ENCODE measurements around the gene HMGA1. TPM values are rescaled to one million over a fixed set of nuclear protein-coding genes. Genes with fewer than 3 reads are reported as not detected.
A peak's percentile ranks its signal among the peaks of the same experiment; 100 is the strongest.

The HMGA1 gene
- total and polyA plus RNA-seq, 2 of the 13 experiments (the other 11 are each of a cell fraction or from before 2014, with no cell fraction given), result 117 to 145 TPM

GRCh38 chr6:34248727-34249468 is 12.2 kb downstream of the HMGA1 start, which contains the start of gene SMIM29 (continued):
- TF ChIP-seq KMT2B (CRISPR knock-in tag; IDR thresholded peaks at IDR 0.05) (peak; percentile 30; the same call in 1 of the 2 replicates), ZNF430 (CRISPR knock-in tag; IDR thresholded peaks at IDR 0.05) (peak; percentile 94; the same call in 1 of the 2 replicates), TRAFD1 (CRISPR knock-in tag; IDR thresholded peaks at IDR 0.05; ENCODE audit: borderline replicate concordance) (no peak), ZBTB34 (CRISPR knock-in tag; IDR thresholded peaks at IDR 0.05) (no peak), THAP8 (CRISPR knock-in tag; IDR thresholded peaks at IDR 0.05; ENCODE audit: borderline replicate concordance) (peak; percentile 97), ZNF660 (CRISPR knock-in tag; IDR thresholded peaks at IDR 0.05; ENCODE audit: borderline replicate concordance, low read depth) (no peak), HHEX (CRISPR knock-in tag; IDR thresholded peaks at IDR 0.05) (no peak), ZNF343 (CRISPR knock-in tag; IDR thresholded peaks at IDR 0.05) (no peak; the same call in none of the 2 replicates), NFYB (CRISPR knock-in tag; IDR thresholded peaks at IDR 0.05) (peak; percentile 77), KAT2B (IDR thresholded peaks at IDR 0.05; ENCODE audit: borderline replicate concordance, low read depth, low read length) (no peak), TBL1XR1 (IDR thresholded peaks at IDR 0.05; ENCODE audit: borderline replicate concordance, low read length, partially characterized antibody) (peak; percentile 21), ZNF326 (CRISPR knock-in tag; IDR thresholded peaks at IDR 0.05; ENCODE audit: borderline replicate concordance) (no peak), SAP130 (CRISPR knock-in tag; IDR thresholded peaks at IDR 0.05; ENCODE audit: low read depth) (peak; percentile 96), EZH2 (conservative IDR thresholded peaks at IDR 0.05; ENCODE audit: low read depth, low read length) (no peak), ZNF878 (CRISPR knock-in tag; IDR thresholded peaks at IDR 0.05) (no peak; the same call in 1 of the 2 replicates), ISL2 (CRISPR knock-in tag; IDR thresholded peaks at IDR 0.05) (peak; percentile 66), ZFP36 (IDR thresholded peaks at IDR 0.05; ENCODE audit: borderline replicate concordance, low read depth, low read length, partially characterized antibody) (no peak), SALL2 (CRISPR knock-in tag; IDR thresholded peaks at IDR 0.05) (peak; percentile 66; the same call in 1 of the 2 replicates), GATA4 (IDR thresholded peaks at IDR 0.05; ENCODE audit: borderline replicate concordance, low read depth) (peak; percentile 47), ZNF724P (CRISPR knock-in tag; IDR thresholded peaks at IDR 0.05; ENCODE audit: borderline replicate concordance) (no peak; the same call in 1 of the 2 replicates), ZNF501 (CRISPR knock-in tag; IDR thresholded peaks at IDR 0.05) (peak; percentile 97), ZNF672 (CRISPR knock-in tag; IDR thresholded peaks at IDR 0.05) (no peak), NFATC3 (CRISPR knock-in tag; IDR thresholded peaks at IDR 0.05) (peak; percentile 71; the same call in 1 of the 2 replicates), ZNF777 (CRISPR knock-in tag; IDR thresholded peaks at IDR 0.05) (peak; percentile 79)
- TF ChIP-seq, protein P1, sequence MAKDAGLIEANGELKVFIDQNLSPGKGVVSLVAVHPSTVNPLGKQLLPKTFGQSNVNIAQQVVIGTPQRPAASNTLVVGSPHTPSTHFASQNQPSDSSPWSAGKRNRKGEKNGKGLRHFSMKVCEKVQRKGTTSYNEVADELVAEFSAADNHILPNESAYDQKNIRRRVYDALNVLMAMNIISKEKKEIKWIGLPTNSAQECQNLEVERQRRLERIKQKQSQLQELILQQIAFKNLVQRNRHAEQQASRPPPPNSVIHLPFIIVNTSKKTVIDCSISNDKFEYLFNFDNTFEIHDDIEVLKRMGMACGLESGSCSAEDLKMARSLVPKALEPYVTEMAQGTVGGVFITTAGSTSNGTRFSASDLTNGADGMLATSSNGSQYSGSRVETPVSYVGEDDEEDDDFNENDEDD (CRISPR knock-in tag; IDR thresholded peaks at IDR 0.05; ENCODE audit: borderline replicate concordance), result peak; percentile 78; the same call in 1 of the 2 replicates
- TF ChIP-seq, protein P2, sequence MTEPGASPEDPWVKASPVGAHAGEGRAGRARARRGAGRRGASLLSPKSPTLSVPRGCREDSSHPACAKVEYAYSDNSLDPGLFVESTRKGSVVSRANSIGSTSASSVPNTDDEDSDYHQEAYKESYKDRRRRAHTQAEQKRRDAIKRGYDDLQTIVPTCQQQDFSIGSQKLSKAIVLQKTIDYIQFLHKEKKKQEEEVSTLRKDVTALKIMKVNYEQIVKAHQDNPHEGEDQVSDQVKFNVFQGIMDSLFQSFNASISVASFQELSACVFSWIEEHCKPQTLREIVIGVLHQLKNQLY (CRISPR knock-in tag; IDR thresholded peaks at IDR 0.05), result peak; percentile 91

Data from HepG2 (cell line).